ENCODE measurements around the gene SUCLG1.

DNA sequence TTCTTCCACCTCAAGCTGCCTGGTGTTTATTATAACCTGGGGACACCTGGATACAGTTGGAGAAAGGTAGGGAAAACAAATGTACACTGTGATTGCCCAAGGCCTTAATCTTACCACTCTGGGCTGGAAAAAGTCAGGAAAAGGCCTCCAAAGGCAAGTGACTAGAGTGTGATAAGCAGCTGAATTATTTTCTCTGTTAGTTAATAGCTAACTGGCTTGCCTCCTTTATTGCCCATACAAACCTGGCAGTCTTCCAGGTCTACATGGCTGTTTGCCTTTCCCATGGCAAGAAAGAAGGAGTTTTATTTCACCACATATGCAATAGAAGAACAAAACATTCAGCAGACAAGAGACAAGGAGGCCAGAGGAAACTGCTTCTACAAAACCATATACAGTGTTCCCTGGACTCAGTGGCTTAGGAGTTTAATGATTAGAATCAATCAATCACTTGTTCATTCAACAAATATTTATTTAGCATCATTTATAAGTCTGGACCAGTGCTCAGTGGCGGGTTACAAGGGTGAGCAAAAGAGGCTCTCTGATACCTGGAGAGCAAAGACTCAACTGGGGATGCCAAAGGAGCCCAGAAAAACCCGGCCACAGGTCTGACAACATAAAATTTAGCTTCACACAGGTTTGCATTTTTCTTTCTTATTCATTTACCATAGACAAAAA, 27.5 kb upstream of the SUCLG1 start:
- TF ChIP-seq, protein P1, sequence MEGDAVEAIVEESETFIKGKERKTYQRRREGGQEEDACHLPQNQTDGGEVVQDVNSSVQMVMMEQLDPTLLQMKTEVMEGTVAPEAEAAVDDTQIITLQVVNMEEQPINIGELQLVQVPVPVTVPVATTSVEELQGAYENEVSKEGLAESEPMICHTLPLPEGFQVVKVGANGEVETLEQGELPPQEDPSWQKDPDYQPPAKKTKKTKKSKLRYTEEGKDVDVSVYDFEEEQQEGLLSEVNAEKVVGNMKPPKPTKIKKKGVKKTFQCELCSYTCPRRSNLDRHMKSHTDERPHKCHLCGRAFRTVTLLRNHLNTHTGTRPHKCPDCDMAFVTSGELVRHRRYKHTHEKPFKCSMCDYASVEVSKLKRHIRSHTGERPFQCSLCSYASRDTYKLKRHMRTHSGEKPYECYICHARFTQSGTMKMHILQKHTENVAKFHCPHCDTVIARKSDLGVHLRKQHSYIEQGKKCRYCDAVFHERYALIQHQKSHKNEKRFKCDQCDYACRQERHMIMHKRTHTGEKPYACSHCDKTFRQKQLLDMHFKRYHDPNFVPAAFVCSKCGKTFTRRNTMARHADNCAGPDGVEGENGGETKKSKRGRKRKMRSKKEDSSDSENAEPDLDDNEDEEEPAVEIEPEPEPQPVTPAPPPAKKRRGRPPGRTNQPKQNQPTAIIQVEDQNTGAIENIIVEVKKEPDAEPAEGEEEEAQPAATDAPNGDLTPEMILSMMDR (IDR thresholded peaks at IDR 0.05) = no peak
- TF ChIP-seq ZC3H11A (IDR thresholded peaks at IDR 0.05) (no peak), HDAC2 (IDR thresholded peaks at IDR 0.05) (no peak), SMC3 (IDR thresholded peaks at IDR 0.05) (no peak), POLR2AphosphoS2 (conservative IDR thresholded peaks at IDR 0.05; ENCODE audit: low read length) (no peak), EP300 (IDR thresholded peaks at IDR 0.05) (no peak), POLR2A (IDR thresholded peaks at IDR 0.05; ENCODE audit: low read length) (no peak), RFX5 (IDR thresholded peaks at IDR 0.05) (no peak), BHLHE40 (IDR thresholded peaks at IDR 0.05; ENCODE audit: low read depth, low read length) (no peak)
- TF ChIP-seq, protein P2, sequence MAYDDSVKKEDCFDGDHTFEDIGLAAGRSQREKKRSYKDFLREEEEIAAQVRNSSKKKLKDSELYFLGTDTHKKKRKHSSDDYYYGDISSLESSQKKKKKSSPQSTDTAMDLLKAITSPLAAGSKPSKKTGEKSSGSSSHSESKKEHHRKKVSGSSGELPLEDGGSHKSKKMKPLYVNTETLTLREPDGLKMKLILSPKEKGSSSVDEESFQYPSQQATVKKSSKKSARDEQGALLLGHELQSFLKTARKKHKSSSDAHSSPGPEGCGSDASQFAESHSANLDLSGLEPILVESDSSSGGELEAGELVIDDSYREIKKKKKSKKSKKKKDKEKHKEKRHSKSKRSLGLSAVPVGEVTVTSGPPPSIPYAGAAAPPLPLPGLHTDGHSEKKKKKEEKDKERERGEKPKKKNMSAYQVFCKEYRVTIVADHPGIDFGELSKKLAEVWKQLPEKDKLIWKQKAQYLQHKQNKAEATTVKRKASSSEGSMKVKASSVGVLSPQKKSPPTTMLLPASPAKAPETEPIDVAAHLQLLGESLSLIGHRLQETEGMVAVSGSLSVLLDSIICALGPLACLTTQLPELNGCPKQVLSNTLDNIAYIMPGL (CRISPR knock-in tag; IDR thresholded peaks at IDR 0.05; ENCODE audit: borderline replicate concordance) = no peak
- TF ChIP-seq, protein P3, sequence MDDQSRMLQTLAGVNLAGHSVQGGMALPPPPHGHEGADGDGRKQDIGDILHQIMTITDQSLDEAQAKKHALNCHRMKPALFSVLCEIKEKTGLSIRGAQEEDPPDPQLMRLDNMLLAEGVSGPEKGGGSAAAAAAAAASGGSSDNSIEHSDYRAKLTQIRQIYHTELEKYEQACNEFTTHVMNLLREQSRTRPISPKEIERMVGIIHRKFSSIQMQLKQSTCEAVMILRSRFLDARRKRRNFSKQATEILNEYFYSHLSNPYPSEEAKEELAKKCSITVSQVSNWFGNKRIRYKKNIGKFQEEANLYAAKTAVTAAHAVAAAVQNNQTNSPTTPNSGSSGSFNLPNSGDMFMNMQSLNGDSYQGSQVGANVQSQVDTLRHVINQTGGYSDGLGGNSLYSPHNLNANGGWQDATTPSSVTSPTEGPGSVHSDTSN (IDR thresholded peaks at IDR 0.05) = no peak
- TF ChIP-seq, protein P4, sequence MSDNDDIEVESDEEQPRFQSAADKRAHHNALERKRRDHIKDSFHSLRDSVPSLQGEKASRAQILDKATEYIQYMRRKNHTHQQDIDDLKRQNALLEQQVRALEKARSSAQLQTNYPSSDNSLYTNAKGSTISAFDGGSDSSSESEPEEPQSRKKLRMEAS (IDR thresholded peaks at IDR 0.05) = no peak
